HG03045 (cell line): ENCODE results near the gene USP17L29.
"Not testable (repeated sequence)": the region's sequence is repeated elsewhere in the genome, so short reads cannot be mapped to it uniquely, and the experiment has no call there.

ENCODE experiments used
- ATAC-seq: cut with Tn5 transposase; IDR thresholded peaks from one replicate; pipeline ENCODE4 v1.9.1; 2021; ENCODE audit warnings: mild to moderate bottlenecking, moderate library complexity; ENCODE audit not compliant: unreplicated experiment

Gene USP17L29

GRCh38 chr4:9353338-9353737 is at the start of gene USP17L29:
USP17L29 (plus strand) TSS chr4:9353638; CDS start chr4:9353638, 0 bp downstream.
- ATAC-seq, result not testable (repeated sequence)

GRCh38 chr4:9324191-9324590 is 29.2 kb upstream of the USP17L29 start:
- not testable (repeated sequence) for ATAC-seq

GRCh38 chr4:9324865-9325264 is 28.6 kb upstream of the USP17L29 start, which contains the start of gene USP17L24:
USP17L24 (plus strand) TSS chr4:9325165; CDS start chr4:9325165, 0 bp downstream.
- ATAC-seq, result not testable (repeated sequence)

DNA sequence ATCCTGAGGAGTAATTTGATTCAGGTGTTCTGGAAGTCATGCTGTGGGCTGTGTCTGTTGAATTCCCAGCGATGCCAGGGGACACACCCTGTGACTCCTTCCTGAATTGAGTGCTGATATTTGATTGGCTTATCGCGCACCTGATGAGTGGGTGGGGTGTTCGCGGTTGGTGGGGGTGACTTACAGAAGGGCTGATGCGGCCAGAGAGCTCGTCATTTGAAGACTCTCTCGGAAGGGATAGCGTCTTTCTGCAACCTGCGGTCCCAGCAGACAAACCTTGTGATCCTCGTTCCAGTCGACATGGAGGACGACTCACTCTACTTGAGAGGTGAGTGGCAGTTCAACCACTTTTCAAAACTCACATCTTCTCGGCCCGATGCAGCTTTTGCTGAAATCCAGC is 23.8 kb upstream of the USP17L29 start, which contains the start of gene USP17L25:
USP17L25 (plus strand) TSS at position 301 of the 400 bp plus-strand sequence; CDS start at position 301, 0 bp downstream.
- not testable (repeated sequence) for ATAC-seq

GRCh38 chr4:9334358-9334757 is 19.1 kb upstream of the USP17L29 start, which contains the start of gene USP17L26:
USP17L26 (plus strand) TSS chr4:9334658; CDS start chr4:9334658, 0 bp downstream.
- not testable (repeated sequence) for ATAC-seq

GRCh38 chr4:9339103-9339502 is 14.3 kb upstream of the USP17L29 start, which contains the start of gene USP17L5:
USP17L5 (plus strand) TSS chr4:9339403; CDS start chr4:9339403, 0 bp downstream.
- not testable (repeated sequence) for ATAC-seq

DNA sequence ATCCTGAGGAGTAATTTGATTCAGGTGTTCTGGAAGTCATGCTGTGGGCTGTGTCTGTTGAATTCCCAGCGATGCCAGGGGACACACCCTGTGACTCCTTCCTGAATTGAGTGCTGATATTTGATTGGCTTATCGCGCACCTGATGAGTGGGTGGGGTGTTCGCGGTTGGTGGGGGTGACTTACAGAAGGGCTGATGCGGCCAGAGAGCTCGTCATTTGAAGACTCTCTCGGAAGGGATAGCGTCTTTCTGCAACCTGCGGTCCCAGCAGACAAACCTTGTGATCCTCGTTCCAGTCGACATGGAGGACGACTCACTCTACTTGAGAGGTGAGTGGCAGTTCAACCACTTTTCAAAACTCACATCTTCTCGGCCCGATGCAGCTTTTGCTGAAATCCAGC is 9.6 kb upstream of the USP17L29 start, which contains the start of gene USP17L27:
USP17L27 (plus strand) TSS at position 301 of the 400 bp plus-strand sequence; CDS start at position 301, 0 bp downstream.
- ATAC-seq, result not testable (repeated sequence)

DNA sequence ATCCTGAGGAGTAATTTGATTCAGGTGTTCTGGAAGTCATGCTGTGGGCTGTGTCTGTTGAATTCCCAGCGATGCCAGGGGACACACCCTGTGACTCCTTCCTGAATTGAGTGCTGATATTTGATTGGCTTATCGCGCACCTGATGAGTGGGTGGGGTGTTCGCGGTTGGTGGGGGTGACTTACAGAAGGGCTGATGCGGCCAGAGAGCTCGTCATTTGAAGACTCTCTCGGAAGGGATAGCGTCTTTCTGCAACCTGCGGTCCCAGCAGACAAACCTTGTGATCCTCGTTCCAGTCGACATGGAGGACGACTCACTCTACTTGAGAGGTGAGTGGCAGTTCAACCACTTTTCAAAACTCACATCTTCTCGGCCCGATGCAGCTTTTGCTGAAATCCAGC is 4.8 kb upstream of the USP17L29 start, which contains the start of gene USP17L28:
USP17L28 (plus strand) TSS at position 301 of the 400 bp plus-strand sequence; CDS start at position 301, 0 bp downstream.
- not testable (repeated sequence) for ATAC-seq

DNA sequence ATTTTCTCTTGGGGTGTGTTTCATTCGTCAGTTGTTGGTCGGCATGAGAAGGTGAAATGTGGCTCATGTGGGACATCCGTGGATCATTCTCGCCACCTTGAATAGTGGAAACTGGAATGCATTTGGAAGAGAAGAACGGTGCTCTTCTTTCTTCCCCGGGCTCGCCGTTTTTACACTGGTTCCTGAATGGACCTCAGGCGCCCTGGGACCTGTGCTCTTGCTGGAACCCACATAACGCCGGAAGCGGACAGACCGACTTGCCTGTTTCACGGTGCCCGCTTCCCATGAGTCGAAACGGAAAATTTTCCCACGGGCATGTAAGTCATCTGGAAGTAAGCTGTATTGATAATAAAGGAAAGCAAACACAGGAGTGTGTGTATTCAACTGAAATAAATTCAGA is 2.6 kb upstream of the USP17L29 start:
- not testable (repeated sequence) for ATAC-seq

- not testable (repeated sequence) for ATAC-seq
Observed at GRCh38 chr4:9362829-9363228, 9.4 kb downstream of the USP17L29 start, which contains the start of gene USP17L30. USP17L30 (plus strand) TSS chr4:9363129; CDS start chr4:9363129, 0 bp downstream.

GRCh38 chr4:9379881-9380280 is 26.4 kb downstream of the USP17L29 start:
- not testable (repeated sequence) for ATAC-seq

DNA sequence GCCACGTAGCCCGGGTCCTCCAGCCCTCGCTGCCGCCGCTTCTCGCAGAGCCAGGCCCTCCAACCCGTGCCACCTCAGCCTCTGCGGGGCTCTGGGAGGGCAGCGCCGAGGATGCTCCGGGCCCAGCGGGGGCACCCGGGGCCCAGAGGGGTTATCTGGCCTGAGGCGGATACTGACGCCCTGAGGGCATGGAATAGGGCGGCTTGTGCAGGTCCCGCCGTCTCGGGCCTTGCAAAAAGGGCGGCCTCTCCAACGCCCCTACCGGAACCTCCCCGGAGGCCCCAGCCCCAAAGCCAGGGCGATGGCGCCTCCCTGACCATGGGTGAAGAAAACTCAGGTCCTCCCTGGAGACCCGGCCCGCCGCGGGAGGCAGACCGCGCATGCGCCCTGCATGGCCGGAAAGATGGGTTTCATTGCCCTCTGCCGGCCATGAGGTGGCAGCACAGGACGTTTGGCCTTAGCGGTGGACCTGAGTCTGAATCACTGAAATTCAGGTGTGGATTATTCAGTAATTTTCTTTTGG is 27.6 kb downstream of the USP17L29 start:
- not testable (repeated sequence) for ATAC-seq

- no peak for ATAC-seq
Observed at GRCh38 chr4:9384126-9384525, 30.7 kb downstream of the USP17L29 start.

DNA sequence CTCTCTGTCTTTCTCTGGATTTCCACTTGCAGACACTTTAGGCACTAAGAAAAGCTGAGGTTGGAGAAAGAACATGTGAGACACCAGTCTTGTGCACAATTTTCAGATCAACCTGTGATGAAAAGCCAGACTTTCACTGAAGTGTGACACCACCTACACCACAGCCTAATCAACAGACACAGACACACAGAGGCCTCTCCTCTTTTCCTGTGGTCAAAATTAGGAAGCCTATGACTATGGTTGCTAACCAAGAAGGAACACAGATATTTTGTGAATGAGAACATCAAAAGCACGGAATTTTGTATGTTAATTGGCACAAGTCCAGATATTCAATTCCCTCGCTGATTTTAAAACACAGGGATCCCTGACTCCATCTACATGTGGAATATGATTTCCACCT is 35.6 kb downstream of the USP17L29 start:
- ATAC-seq, result not testable (repeated sequence)
